Ishikawa (cell line): Measurements from ENCODE around the gene CAMK2D.

ENCODE experiments used
- CEBPB ChIP-seq: IDR thresholded peaks from 2 replicates; pipeline ENCODE4 v1.6.1; 2012
- FOXM1 ChIP-seq: IDR thresholded peaks from 2 replicates; pipeline ENCODE4 v1.6.1; 2012; ENCODE audit warnings: low read depth, borderline replicate concordance
- MAX ChIP-seq: IDR thresholded peaks from 2 replicates; pipeline ENCODE4 v1.6.1; 2012
- NFIC ChIP-seq: IDR thresholded peaks from 2 replicates; pipeline ENCODE4 v1.6.1; 2012
- RAD21 ChIP-seq: IDR thresholded peaks from 2 replicates; pipeline ENCODE4 v1.6.1; 2012; ENCODE audit warnings: low read depth
- REST ChIP-seq: IDR thresholded peaks from 2 replicates; pipeline ENCODE4 v1.6.1; 2012; ENCODE audit warnings: low read depth, mild to moderate bottlenecking
- TAF1 ChIP-seq: IDR thresholded peaks from 2 replicates; pipeline ENCODE4 v1.6.1; 2012; ENCODE audit warnings: low read depth, mild to moderate bottlenecking
- TEAD4 ChIP-seq: IDR thresholded peaks from 2 replicates; pipeline ENCODE4 v1.6.1; 2012
- USF1 ChIP-seq: IDR thresholded peaks from 2 replicates; pipeline ENCODE4 v1.6.1; 2012
- YY1 ChIP-seq: IDR thresholded peaks from 2 replicates; pipeline ENCODE4 v1.6.1; 2012; ENCODE audit warnings: low read depth
- ZBTB7A ChIP-seq: IDR thresholded peaks from 2 replicates; pipeline ENCODE4 v1.6.1; 2012; ENCODE audit warnings: low read depth

DNA sequence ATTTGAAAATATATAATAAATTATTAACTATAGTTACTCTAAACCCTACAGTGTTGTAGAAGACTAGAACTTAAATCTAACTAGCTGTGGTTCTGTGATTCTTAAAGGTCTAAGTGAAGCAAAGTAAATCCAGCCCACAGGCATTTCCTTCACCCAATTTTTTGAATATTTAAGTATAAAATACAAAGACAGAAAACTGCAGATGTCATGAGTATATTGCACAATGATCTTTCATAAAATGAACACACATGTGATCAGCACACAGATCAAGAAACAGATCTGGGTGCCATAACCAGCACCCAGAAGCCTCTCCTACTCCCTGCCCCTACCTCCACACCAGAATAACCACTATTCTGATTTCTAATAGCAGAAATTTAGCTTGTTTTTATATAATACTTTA, 82.9 kb downstream of the CAMK2D start:
- TF ChIP-seq USF1: no peak
- TF ChIP-seq NFIC: no peak
- no peak for TF ChIP-seq FOXM1
- TF ChIP-seq MAX: no peak
- no peak for TF ChIP-seq TEAD4
- TF ChIP-seq RAD21: no peak
- TF ChIP-seq YY1: no peak
- TF ChIP-seq ZBTB7A: no peak
- no peak for TF ChIP-seq CEBPB
- no peak for TF ChIP-seq REST
- TF ChIP-seq TAF1: no peak
